GM15510 (cell line): ENCODE results near the gene PPP4C.

ENCODE experiments used
- POLR2A ChIP-seq: IDR thresholded peaks from 3 replicates; pipeline ENCODE4 v1.6.1; 2011; ENCODE audit warnings: borderline replicate concordance; ENCODE audit not compliant: insufficient read length; ENCODE audit errors: extremely low read depth

Gene PPP4C

DNA sequence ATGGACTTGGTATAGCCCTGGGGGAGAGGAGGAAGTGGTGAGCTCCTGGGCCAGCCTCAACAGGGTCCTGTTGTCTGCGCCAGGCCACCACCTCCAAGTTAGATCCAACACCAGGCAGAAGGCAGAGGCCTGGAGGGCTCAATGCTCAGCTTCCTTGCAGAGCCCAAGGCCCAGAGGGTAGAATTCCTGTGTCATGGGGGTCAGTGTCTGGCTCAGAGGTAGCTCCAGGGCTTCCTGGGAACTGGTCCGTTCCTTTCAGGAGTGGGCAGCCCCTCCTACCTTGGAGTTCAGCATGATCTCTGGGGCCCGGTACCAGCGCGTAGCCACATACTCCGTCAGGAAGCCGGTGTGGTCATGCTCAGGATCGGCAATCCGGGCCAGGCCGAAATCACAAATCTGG is 42.0 kb downstream of the PPP4C start:
- TF ChIP-seq POLR2A, result no peak

DNA sequence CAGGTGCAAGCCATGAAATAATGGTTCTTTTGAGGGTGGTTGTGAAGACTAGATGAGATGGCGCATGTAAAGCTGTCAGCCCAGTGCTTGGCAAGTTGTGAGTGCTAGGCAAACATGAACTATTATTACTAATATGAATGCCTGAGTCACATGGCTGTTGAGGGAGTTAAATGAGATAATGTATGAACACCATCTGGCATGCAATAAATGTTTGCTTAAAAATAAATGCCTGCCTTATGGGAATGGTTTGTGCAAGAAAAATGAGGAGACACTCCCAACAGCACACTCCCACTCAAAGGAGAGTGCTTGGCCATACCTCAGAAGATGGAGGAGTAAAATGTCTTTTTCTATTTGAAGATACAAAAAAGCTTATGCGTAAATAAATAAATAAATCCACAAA is 43.6 kb downstream of the PPP4C start:
- no peak for TF ChIP-seq POLR2A

DNA sequence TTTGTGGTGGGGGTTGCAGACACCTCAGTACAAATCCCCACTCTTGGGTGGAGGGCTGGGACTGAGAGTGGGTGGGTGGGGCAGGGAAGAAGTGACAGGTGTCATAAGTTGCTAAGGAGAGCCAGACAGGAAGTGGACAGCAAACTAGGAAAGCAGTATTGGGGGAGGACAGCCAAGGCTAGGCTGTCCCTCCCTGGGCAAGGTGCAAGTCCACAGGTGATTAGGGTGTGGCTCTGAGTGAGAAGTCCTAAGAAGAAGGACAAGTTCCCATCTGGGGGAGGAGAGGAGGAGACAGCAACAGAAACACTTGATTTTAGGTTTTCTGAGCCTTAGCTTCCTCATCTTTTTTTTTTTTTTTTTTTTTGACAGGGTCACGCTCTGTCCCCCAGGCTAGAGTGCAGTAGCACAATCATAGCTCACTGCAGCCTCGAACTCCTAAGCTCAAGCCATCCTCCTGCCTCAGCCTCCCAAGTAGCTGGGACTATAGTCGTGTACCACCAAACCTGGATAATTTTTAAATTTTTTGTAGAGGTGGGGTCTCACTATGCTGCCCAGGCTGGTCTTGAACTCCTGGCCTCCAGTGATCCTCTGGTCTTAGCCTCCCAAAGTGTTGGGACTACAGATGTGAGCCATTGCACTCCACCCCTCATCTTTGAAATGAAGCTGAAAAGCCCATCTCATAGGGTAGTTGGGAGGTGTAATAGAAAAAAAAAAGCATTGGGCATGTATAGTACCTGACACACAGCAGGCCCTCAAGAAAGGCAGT is 44.7 kb downstream of the PPP4C start:
- no peak for TF ChIP-seq POLR2A

- TF ChIP-seq POLR2A, result no peak
These were observed 46.2 kb downstream of the PPP4C start for GRCh38 chr16:30121741-30122571.

GRCh38 chr16:30122604-30123160 is 46.9 kb downstream of the PPP4C start:
- TF ChIP-seq POLR2A, result no peak

DNA sequence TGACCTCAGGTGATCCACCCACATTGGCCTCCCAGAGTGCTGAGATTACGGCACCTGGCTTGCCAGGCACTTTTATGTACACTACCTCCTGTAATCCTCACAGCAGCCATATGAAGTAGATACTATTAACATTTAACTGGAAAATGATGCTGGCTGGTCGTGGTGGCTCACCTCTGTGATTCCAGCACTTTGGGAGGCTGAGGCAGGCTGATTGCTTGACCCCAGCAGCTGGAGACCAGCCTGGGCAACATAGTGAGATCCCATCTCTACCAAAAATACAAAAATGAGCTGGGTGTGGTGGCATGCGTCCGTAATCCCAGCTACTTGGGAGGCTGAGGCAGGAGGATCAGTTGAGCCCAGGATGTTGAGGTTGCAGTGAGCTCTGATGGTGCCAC is 49.2 kb downstream of the PPP4C start:
- no peak for TF ChIP-seq POLR2A

DNA sequence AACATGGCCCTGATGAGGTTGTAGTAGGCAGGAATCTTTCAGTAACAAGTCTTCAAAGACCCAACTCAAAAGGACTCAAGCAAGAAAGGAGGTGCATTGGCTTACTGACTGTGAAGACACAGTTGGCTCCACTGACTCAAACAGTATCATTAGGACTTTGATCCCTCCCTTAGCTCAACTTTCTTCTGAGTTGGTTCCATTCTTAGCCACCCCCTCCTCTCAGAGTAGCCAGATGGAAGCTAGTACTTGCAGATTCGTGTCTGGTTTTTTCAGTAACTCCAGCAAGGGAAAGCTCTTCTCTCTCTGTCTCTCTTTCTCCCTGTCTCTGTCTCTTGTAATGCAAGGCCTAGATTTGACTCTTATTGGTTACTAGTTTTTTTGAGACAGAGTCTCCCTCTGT is 52.2 kb downstream of the PPP4C start:
- no peak for TF ChIP-seq POLR2A

GRCh38 chr16:30131869-30132475 is 56.2 kb downstream of the PPP4C start:
- TF ChIP-seq POLR2A, result no peak

GRCh38 chr16:30132591-30132990 is 56.8 kb downstream of the PPP4C start:
- TF ChIP-seq POLR2A, result no peak
